Posterior vena cava (tissue), 2 donors: ENCODE measurements around the gene ACBD6. TPM values are rescaled to one million over a fixed set of nuclear protein-coding genes. Genes with fewer than 3 reads are reported as not detected.

ENCODE experiments used
- DNase-seq: peaks from one replicate; pipeline ENCODE4 v3.0.0-alpha.2; 2020; ENCODE audit warnings: low spot score
- intact Hi-C, 2 donors: fragments of 100-400 bp; cut with DNase I; formaldehyde crosslinking; loops; one replicate each; pipeline versions ENCODE4 v1.14.1 to v1.14.2; 2022 to 2023
- microRNA-seq, 2 donors: library from miRNA; unstranded; fragments of <30 nt; microRNA quantifications; one replicate each; pipeline ENCODE4 v1.2.0, GENCODE V29; 2020 to 2021; ENCODE audit warnings: borderline microRNAs expressed in 2 of 2
- total RNA-seq, 2 donors: library from RNA; stranded (reverse); fragmentation: NEBNext Ultra II Directional; extraction: Animal tissue kit (Norgen Biotek cat#: 25700); gene quantifications; one replicate each; pipeline ENCODE4 v1.2.1, GENCODE V29; 2021
- donor health status: DM: yes; HTN: yes; CAD: no.
- donor health status: DM: yes; HTN: yes; CAD: no.

Gene ACBD6
- total RNA-seq, 2 donors from 2014 or later = 26.8 to 30.2 TPM

DNA sequence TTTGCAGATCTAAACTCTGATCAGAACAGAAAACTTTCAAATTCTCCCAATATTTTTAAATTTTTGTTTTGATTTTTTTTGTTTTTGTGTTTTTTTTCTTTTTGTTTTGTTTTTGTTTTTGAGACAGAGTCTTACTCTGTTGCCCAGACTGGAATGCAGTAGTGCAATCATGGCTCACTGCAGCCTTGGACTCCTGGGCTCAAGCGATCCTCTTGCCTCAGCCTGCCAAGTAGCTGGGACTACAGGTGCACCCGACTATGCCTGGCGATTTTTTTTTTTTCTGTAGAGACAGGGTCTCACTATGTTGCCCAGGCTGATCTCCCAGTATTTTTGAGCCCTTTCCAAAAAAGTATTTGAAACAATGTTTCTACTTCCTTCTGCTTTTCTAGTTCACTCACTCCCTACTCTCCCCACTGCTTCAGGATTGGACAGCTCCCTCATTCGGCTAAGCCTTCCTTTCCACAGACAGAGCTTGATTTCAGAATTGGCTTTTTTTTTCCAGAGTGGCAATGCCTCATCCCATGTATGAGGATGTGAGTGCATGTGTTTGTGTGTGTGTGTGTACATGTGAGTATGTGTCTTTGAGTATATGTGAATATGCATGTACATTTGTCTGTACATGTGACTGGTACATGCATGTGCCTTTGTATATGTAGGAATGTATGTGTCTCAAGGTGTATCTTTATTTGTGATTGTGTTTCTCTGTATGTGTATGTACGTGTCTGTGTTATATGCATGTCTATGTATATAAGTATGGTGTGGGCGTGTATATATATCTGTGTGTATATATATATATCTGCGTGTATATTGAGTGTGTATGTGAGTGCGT lies 260.4 kb downstream of the ACBD6 start:
- DNase-seq = peak; percentile 3
- intact Hi-C loops = no loop called here

- intact Hi-C loops = no loop called here
- DNase-seq = no peak
Observed at GRCh38 chr1:180239145-180240096, 263.0 kb downstream of the ACBD6 start.

GRCh38 chr1:180238675-180239074 lies 263.7 kb downstream of the ACBD6 start:
- no peak for DNase-seq
- intact Hi-C loops = no loop called here

Small RNA genes within 50 kb of the gene (microRNA-seq; reads per million reads assigned to microRNA genes)
- gene MIR3121 = 0.32 to 0.52 reads per million in 2 donors

Other genes with a start within 250 kb of the ACBD6 start
- gene OVAAL, start 56.4 kb upstream of the ACBD6 start, total RNA-seq = not detected
- 10 to 100 TPM; 14.9 to 38.3 TPM for gene XPR1, start 129.4 kb upstream of the ACBD6 start, total RNA-seq